K562 (cell line): ENCODE measurements around the gene DNM1. TPM values are rescaled to one million over a fixed set of nuclear protein-coding genes. Genes with fewer than 3 reads are reported as not detected.

Experiments used
- C11orf30 ChIP-seq: fragments of 450-650 bp; IDR thresholded peaks from 2 replicates; pipeline ENCODE4 v1.6.1; 2016; ENCODE audit warnings: low read depth, mild to moderate bottlenecking
- MTA3 ChIP-seq: fragments of 450-650 bp; formaldehyde crosslinking; IDR thresholded peaks from 2 replicates; pipeline ENCODE4 v1.6.1; 2017; ENCODE audit warnings: mild to moderate bottlenecking, borderline replicate concordance
- POLR3G ChIP-seq: IDR thresholded peaks from 2 replicates; pipeline ENCODE4 v1.6.1; 2011; ENCODE audit not compliant: insufficient read length, insufficient replicate concordance; ENCODE audit errors: extremely low read depth
- RFX5 ChIP-seq: IDR thresholded peaks from 2 replicates; pipeline ENCODE4 v1.6.1; 2011; ENCODE audit warnings: low read depth, mild to moderate bottlenecking, improper control_type of control experiment, low read length
- TFAM ChIP-seq: fragments of 250-450 bp; sonication (Bioruptor Pico); conservative IDR thresholded peaks from 2 replicates; pipeline ENCODE4 v1.5.0; 2021; ENCODE audit warnings: mild to moderate bottlenecking, moderate library complexity
- WHSC1 ChIP-seq: IDR thresholded peaks from one replicate; pipeline ENCODE4 v1.6.1; 2012; ENCODE audit warnings: low read length, control low read depth, inconsistent platforms
- polyA plus RNA-seq, 8 experiments: library from polyadenylated mRNA; depleted of rRNA in 4 of 8; stranded (reverse) in 5 of 8; unstranded in 3 of 8; fragments of >200 nt; fragmentation: Nextera tagmentation in 2 of 8; fragmentation: Illumina TruSeq in 1 of 8; extraction: Ambion mirVana in 2 of 8; extraction: Trizol in 1 of 8; gene quantifications; 2 replicates each; pipeline versions ENCODE4 v1.2.1 to v1.2.3, GENCODE V29; 2011 to 2014; ENCODE audit warnings: inconsistent platforms in 1 of 8, missing spikeins in 1 of 8
- total RNA-seq, 7 experiments: library from RNA; depleted of rRNA in 6 of 7; stranded (reverse); fragments of >200 nt in 6 of 7; fragmentation: Illumina TruSeq in 2 of 7; extraction: Trizol in 2 of 7; gene quantifications; 2 replicates each; pipeline versions ENCODE4 v1.2.1 to v1.2.3, GENCODE V29; 2011 to 2021; ENCODE audit warnings: low replicate concordance in 1 of 7
- TF ChIP-seq, protein P1 (sequence below): sonication (generic); formaldehyde crosslinking; IDR thresholded peaks from 2 replicates; pipeline ENCODE4 v1.8.0; 2023; ENCODE audit warnings: missing genetic modification reagents, mild to moderate bottlenecking, borderline replicate concordance
- TF ChIP-seq, protein P2 (sequence below): fragments of 250-450 bp; sonication (Bioruptor Pico); IDR thresholded peaks from 2 replicates; pipeline ENCODE4 v1.5.0; 2020; ENCODE audit warnings: mild to moderate bottlenecking, borderline replicate concordance
- TF ChIP-seq, protein P3 (sequence below): fragments of 250-450 bp; sonication (Bioruptor Pico); IDR thresholded peaks from 2 replicates; pipeline ENCODE4 v1.5.0; 2022; ENCODE audit warnings: mild to moderate bottlenecking
- TF ChIP-seq, protein P4 (sequence below): fragments of 450-650 bp; IDR thresholded peaks from 2 replicates; pipeline ENCODE4 v1.6.1; 2017; ENCODE audit warnings: antibody characterized with exemption
- TF ChIP-seq, protein P5 (sequence below), 2 experiments: fragments of 450-650 bp; conservative IDR thresholded peaks; 2 replicates each; pipeline ENCODE4 v1.6.1; 2017; ENCODE audit warnings: mild to moderate bottlenecking in 2 of 2, moderate library complexity in 2 of 2

DNM1 gene
- total and polyA plus RNA-seq, 9 of the 15 experiments (the other 6 are each of a cell fraction or from before 2014, with no cell fraction given): 0.39 to 23.1 (median 9.1) TPM

DNA sequence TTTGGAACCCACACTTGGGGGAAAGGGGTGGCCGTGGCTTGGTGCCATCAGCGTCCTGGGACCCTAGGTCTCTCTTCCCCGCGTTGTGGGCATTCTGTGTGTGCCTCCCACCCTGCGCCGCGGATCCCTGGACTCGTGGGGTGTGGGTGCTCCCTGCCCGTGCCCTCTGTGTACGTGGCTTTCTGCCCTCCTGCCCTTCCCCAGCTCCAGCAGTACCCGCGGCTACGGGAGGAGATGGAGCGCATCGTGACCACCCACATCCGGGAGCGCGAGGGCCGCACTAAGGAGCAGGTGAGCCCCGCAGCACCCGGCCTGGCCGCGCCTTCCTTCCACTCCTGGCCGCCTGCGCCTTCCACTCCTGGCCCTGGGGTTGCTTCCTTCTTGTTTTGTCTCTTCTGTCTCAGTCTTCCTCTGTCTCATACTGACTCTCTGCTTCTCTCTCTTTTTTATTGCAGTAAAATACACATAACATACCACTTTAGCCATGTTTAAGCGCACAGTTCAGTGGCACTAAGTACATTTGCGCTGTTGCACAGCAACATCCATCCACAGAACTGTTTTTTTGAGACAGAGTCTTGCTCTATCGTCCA is 30.7 kb downstream of the DNM1 start (continued):
- TF ChIP-seq TFAM (CRISPR knock-in tag): no peak
- TF ChIP-seq, protein P1, sequence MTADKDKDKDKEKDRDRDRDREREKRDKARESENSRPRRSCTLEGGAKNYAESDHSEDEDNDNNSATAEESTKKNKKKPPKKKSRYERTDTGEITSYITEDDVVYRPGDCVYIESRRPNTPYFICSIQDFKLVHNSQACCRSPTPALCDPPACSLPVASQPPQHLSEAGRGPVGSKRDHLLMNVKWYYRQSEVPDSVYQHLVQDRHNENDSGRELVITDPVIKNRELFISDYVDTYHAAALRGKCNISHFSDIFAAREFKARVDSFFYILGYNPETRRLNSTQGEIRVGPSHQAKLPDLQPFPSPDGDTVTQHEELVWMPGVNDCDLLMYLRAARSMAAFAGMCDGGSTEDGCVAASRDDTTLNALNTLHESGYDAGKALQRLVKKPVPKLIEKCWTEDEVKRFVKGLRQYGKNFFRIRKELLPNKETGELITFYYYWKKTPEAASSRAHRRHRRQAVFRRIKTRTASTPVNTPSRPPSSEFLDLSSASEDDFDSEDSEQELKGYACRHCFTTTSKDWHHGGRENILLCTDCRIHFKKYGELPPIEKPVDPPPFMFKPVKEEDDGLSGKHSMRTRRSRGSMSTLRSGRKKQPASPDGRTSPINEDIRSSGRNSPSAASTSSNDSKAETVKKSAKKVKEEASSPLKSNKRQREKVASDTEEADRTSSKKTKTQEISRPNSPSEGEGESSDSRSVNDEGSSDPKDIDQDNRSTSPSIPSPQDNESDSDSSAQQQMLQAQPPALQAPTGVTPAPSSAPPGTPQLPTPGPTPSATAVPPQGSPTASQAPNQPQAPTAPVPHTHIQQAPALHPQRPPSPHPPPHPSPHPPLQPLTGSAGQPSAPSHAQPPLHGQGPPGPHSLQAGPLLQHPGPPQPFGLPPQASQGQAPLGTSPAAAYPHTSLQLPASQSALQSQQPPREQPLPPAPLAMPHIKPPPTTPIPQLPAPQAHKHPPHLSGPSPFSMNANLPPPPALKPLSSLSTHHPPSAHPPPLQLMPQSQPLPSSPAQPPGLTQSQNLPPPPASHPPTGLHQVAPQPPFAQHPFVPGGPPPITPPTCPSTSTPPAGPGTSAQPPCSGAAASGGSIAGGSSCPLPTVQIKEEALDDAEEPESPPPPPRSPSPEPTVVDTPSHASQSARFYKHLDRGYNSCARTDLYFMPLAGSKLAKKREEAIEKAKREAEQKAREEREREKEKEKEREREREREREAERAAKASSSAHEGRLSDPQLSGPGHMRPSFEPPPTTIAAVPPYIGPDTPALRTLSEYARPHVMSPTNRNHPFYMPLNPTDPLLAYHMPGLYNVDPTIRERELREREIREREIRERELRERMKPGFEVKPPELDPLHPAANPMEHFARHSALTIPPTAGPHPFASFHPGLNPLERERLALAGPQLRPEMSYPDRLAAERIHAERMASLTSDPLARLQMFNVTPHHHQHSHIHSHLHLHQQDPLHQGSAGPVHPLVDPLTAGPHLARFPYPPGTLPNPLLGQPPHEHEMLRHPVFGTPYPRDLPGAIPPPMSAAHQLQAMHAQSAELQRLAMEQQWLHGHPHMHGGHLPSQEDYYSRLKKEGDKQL: no peak
- no peak for TF ChIP-seq RFX5
- TF ChIP-seq POLR3G: no peak
- TF ChIP-seq, protein P2, sequence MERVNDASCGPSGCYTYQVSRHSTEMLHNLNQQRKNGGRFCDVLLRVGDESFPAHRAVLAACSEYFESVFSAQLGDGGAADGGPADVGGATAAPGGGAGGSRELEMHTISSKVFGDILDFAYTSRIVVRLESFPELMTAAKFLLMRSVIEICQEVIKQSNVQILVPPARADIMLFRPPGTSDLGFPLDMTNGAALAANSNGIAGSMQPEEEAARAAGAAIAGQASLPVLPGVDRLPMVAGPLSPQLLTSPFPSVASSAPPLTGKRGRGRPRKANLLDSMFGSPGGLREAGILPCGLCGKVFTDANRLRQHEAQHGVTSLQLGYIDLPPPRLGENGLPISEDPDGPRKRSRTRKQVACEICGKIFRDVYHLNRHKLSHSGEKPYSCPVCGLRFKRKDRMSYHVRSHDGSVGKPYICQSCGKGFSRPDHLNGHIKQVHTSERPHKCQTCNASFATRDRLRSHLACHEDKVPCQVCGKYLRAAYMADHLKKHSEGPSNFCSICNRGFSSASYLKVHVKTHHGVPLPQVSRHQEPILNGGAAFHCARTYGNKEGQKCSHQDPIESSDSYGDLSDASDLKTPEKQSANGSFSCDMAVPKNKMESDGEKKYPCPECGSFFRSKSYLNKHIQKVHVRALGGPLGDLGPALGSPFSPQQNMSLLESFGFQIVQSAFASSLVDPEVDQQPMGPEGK (CRISPR knock-in tag): no peak
- TF ChIP-seq, protein P3, sequence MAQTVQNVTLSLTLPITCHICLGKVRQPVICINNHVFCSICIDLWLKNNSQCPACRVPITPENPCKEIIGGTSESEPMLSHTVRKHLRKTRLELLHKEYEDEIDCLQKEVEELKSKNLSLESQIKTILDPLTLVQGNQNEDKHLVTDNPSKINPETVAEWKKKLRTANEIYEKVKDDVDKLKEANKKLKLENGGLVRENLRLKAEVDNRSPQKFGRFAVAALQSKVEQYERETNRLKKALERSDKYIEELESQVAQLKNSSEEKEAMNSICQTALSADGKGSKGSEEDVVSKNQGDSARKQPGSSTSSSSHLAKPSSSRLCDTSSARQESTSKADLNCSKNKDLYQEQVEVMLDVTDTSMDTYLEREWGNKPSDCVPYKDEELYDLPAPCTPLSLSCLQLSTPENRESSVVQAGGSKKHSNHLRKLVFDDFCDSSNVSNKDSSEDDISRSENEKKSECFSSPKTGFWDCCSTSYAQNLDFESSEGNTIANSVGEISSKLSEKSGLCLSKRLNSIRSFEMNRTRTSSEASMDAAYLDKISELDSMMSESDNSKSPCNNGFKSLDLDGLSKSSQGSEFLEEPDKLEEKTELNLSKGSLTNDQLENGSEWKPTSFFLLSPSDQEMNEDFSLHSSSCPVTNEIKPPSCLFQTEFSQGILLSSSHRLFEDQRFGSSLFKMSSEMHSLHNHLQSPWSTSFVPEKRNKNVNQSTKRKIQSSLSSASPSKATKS (CRISPR knock-in tag): no peak
- TF ChIP-seq MTA3: no peak
- no peak for TF ChIP-seq C11orf30
- TF ChIP-seq, protein P4, sequence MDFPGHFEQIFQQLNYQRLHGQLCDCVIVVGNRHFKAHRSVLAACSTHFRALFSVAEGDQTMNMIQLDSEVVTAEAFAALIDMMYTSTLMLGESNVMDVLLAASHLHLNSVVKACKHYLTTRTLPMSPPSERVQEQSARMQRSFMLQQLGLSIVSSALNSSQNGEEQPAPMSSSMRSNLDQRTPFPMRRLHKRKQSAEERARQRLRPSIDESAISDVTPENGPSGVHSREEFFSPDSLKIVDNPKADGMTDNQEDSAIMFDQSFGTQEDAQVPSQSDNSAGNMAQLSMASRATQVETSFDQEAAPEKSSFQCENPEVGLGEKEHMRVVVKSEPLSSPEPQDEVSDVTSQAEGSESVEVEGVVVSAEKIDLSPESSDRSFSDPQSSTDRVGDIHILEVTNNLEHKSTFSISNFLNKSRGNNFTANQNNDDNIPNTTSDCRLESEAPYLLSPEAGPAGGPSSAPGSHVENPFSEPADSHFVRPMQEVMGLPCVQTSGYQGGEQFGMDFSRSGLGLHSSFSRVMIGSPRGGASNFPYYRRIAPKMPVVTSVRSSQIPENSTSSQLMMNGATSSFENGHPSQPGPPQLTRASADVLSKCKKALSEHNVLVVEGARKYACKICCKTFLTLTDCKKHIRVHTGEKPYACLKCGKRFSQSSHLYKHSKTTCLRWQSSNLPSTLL: no peak
- TF ChIP-seq, protein P5, sequence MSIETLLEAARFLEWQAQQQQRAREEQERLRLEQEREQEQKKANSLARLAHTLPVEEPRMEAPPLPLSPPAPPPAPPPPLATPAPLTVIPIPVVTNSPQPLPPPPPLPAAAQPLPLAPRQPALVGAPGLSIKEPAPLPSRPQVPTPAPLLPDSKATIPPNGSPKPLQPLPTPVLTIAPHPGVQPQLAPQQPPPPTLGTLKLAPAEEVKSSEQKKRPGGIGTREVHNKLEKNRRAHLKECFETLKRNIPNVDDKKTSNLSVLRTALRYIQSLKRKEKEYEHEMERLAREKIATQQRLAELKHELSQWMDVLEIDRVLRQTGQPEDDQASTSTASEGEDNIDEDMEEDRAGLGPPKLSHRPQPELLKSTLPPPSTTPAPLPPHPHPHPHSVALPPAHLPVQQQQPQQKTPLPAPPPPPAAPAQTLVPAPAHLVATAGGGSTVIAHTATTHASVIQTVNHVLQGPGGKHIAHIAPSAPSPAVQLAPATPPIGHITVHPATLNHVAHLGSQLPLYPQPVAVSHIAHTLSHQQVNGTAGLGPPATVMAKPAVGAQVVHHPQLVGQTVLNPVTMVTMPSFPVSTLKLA (conservative IDR thresholded peaks at IDR 0.05): no peak
- TF ChIP-seq WHSC1: no peak
